Adrenal gland (tissue), 5 donors: ENCODE data around the gene GRHL3.

Experiments used
- POLR2A ChIP-seq, 2 donors: fragments of 450-650 bp; IDR thresholded peaks; one replicate each; pipeline ENCODE4 v1.6.1; 2017; ENCODE audit warnings: antibody characterized with exemption in 2 of 2, mild to moderate bottlenecking in 2 of 2, moderate library complexity in 1 of 2
- TF ChIP-seq, protein P1 (sequence below), 6 experiments: fragments of 450-650 bp in 4 of 6; fragments of 200-600 bp in 2 of 6; sonication (generic) in 1 of 6; IDR thresholded peaks; 1 replicate in 5 of 6; 2 replicates in 1 of 6; pipeline versions ENCODE4 v1.5.1 to v1.8.0; 2016 to 2021; ENCODE audit warnings: antibody characterized with exemption in 6 of 6, mild to moderate bottlenecking in 2 of 6, moderate library complexity in 1 of 6
- donor health status: DM: no; HTN: no; CAD: no.

DNA sequence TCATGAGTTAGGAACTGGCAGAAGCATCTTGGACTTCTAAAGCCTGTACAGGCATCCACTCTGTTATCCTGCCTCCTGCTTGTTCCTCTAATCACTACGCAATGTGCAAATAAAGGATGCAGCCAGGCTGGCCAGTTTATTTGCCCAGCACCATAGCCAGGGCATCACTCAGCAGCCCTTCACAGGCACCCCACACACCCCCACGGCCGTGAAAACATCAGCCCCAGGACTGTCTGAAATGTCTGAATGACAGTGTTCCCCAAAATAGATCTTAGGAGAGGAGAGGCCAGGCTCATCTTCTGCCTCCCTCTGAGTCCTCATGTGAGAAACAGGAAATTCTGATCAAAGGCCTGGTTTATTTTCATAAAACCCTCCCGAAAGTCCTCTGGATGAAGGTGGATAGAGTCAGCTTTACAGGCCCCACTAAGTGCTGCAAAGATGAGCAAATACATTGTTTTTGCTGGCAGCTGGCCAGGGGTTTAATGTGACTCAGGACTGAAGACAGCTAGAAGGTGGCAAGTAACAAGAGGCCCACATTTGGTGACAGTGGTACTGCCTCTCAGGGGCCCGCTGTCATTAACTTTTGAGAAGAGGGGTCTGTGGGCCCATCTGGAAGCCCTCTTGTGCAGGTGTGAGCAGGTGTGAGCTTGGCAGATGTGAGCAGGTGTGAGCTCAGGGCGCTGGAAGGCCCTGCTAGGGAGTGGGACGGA is 32.9 kb downstream of the GRHL3 start:
- TF ChIP-seq, protein P1, sequence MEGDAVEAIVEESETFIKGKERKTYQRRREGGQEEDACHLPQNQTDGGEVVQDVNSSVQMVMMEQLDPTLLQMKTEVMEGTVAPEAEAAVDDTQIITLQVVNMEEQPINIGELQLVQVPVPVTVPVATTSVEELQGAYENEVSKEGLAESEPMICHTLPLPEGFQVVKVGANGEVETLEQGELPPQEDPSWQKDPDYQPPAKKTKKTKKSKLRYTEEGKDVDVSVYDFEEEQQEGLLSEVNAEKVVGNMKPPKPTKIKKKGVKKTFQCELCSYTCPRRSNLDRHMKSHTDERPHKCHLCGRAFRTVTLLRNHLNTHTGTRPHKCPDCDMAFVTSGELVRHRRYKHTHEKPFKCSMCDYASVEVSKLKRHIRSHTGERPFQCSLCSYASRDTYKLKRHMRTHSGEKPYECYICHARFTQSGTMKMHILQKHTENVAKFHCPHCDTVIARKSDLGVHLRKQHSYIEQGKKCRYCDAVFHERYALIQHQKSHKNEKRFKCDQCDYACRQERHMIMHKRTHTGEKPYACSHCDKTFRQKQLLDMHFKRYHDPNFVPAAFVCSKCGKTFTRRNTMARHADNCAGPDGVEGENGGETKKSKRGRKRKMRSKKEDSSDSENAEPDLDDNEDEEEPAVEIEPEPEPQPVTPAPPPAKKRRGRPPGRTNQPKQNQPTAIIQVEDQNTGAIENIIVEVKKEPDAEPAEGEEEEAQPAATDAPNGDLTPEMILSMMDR (IDR thresholded peaks at IDR 0.05), result no peak
- no peak for TF ChIP-seq POLR2A (IDR thresholded peaks at IDR 0.05)
